HG02840 (cell line): ENCODE data around the gene POLR2M.

Experiments
- ATAC-seq: cut with Tn5 transposase; IDR thresholded peaks from one replicate; pipeline ENCODE4 v1.9.1; 2021; ENCODE audit warnings: mild to moderate bottlenecking, moderate library complexity, moderate number of reproducible peaks; ENCODE audit not compliant: unreplicated experiment, low FRiP score

POLR2M gene

GRCh38 chr15:57690341-57690966 lies 16.1 kb upstream of the POLR2M start:
- no peak for ATAC-seq

GRCh38 chr15:57691082-57691481 lies 15.4 kb upstream of the POLR2M start:
- ATAC-seq, result no peak

- ATAC-seq, result no peak
These were observed 13.8 kb upstream of the POLR2M start for GRCh38 chr15:57692709-57693108.

DNA sequence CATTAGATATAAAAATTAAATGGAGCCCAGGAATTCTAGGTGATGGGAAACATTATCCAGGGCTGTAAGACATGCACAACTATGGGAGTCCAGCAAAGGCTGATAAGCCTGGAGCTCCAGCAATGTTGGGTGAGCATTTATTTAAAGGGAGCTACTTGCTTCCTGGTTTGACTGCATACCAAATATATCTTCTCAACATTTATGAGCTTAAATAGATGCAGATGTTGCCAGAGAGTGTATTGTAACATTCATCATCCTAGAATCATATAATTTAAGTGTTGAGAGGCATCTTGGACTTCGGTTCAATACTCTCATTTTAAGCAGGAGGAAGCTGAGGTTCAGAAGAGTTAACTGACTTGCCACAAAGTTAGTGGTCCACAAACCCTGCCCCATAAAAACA lies 12.2 kb upstream of the POLR2M start:
- ATAC-seq, result no peak

DNA sequence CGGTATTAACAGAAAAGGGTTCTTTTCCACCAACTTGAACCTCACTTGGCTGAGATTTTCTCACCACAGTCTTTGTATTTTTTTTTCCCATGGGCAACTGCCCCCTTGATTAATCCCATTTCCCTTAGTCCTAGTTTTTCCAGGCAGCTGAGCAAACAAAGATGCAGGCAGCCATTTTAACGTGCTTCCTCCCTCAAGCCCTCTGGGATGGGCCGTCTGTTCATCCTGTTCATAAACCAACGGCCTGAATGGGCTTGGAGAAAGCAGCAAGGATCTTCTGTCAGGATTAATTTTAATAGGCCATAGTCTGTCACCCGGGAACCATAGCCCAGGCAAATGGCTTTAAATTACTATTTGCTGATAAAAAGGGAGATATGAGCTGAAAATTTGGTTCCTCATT lies 10.4 kb upstream of the POLR2M start:
- ATAC-seq, result no peak

DNA sequence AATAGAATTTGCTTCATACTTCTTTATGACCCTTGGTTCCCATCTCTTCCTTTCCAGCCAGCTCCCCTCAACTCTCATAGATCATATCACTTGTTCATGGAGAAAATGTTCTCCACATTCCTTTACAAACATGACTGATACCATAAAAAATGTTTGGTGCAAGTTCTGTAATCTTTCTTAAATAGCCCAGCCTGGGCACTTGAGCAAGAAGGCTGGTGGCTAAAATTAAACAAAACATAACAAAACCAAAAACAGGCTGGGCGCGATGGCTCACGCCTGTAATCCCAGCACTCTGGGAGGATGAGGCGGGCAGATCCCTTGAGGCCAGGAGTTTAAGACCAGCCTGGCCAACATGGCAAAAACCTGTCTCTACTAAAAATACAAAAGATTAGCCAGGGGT lies 8.9 kb upstream of the POLR2M start:
- ATAC-seq, result no peak

DNA sequence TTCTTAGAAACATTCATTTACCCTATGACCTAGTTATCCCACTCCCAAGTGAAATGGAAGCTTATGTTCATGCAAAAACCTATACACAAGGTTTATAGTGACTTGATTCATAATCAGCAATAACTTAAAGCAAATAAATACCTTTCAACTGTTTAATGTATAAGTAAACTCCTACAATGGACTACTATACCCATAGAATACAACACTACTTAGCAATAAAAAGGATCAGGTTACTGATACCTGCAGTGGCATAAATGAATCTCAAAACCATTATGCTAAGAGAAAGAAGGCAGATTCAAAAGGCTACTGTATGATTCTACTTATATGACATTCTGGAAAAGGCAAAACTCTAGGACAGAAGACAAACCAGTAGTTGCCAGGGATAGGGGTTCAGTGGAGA lies 8.3 kb upstream of the POLR2M start:
- ATAC-seq, result no peak

DNA sequence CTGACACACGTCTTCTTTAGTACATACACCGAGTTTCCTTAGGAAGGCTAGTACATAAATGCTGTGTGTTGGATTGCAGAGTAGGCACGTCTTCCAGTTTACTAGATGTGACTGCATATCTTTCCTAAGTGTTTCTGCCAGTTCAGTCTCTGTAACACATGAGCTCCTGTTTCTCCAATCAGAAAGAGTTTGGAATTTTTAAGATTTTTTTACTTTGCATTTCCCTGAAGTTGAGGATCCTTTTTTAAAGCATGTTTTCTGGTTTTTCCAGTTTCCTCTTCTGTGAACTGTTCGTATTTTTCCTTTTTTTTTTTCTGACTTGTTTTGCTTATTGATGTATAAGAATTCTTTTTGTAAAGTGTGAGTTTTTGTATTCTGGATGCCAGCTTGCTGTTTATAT lies 7.5 kb upstream of the POLR2M start:
- no peak for ATAC-seq

DNA sequence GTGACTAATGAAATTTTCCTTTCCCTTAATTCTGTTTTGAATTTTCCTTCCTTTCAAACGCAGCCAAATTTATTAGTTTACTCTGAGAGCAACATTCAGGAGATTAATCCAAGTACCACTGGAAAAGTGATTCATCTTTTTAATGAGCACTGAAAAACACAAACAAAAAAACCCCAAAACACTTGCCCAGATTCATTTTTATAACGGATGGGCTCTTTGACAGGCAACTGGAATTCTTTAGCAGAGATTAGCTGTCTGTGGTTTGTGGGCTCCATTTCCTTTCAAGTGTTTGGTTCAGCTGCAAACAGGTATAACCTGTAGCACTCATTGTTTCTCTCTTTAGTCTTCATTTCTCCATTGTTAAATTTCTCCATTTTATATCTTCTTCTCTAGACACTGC lies 3.1 kb upstream of the POLR2M start:
- ATAC-seq, result no peak

DNA sequence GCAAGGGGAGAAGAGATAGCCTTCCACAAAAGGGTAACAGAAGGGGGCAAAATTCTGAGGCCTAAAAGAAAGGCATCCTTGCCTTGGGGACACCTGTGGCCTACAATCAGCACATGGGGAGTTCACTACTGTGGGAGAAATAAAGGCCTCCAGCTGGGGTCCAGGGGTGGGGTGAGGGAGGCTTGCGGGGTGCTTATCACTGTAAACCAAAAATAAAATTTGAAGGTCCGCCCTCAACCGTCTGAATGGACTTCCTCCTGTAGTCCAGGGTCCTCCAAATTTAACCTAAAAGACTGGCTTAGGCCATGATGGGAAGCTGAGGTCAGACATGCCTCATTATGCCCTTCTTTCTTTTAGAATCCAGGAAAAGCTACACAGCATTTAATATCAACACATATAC lies 2.1 kb upstream of the POLR2M start:
- no peak for ATAC-seq

DNA sequence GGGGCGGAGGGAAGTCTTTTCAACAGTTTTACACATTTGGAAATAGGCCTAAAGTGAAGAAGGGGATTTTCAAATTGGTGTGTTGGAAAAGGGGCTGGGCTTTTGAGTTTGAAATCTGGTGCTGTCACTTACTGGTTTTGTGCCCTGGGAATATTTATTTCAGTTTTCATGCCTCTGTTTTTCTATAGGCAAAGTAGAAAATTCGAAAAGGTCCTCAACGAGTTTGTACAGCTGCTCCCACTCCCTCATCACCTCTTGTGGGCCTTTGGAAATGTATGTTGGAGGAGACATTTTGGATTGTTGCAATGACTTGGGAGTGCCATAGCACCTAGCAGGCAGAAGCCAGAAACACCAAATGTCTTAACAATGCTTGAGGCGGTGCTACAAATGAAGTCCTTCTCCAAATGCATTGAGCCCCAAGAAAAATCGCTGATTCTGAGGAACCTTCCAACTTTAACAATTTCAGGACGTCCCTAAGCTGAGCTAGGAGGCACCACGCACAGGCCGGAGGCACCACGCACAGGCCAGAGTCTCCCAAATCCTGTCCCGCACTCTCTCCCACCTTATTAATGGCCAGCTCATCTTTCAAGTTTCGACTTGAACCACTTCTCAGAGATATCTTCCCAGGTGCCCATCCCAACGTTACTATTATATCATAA lies 639 bp upstream of the POLR2M start:
- ATAC-seq, result no peak

DNA sequence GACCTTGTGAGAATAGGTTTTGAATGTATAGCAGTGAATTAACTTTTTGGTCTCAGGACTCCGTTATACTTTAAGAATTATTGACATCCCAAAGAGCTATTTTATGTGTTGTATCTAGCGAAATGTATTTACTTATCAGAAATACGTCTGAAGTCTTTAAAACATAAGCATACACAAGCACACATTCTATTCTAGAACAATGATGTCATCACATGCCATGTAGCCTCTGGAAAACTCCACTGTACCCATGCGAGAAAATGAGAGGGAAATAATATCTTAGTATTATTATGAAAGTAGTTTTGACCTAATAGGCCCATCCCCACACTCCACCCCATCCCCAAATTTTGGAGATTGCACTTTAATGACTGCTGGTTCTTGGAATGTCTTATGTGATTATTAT lies 1.5 kb downstream of the POLR2M start:
- no peak for ATAC-seq

DNA sequence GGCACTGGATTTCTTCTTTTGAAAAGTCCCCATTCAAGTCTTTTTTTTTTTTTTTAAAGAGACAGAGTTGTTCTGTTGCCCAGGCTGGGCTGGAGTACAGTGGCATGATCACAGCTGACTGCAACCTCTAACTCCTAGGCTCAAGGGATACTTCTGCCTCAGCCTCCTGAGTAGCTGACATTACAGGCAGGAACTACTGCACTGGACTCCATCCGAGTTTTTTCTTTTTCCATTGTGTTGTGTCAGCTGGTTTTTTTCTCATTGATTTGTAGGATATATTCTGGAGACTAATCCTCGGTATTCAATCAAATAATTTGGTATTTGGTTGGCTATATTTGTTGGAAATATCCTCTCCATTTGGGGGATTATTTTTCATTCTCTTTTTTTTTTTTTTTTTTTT lies 11.8 kb downstream of the POLR2M start:
- no peak for ATAC-seq

DNA sequence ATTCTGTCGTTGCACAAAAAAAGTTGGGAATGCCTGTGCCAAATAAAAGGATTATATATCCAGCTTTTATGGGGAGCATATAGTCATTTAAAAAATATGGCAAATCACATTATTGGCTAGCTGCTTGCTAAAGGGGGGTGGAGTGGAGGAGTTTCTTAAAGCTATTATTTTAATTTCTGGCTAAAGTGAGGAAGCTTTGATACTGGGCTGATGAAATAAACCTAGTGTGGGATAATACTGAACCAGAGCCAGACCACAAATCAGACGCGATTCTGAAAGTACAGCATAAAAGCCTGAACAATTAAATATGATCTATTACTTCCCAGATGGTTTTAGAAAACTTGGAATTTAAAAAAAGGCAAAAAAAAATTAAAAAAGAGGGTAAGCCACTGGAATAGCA lies 14.4 kb downstream of the POLR2M start:
- no peak for ATAC-seq

DNA sequence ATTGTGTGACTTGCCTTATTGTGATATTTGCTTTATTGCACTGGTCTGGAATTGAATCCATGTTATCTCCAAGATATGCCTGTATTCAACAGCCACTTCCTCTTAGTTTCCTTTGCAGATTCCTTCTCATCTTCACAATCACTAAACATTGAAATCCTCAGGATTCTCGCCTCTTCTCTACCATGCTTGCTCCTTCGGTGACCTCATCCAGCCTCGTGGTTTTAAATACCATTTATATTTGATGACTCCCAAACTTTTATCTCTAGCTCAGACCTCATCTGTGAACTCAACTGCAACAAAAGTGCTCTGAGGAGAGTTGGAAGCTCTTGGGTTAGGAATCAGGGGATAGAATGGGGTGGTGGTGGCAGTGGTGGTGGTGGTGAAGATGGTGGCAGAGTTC lies 19.9 kb downstream of the POLR2M start:
- ATAC-seq, result no peak

- no peak for ATAC-seq
These were observed 20.5 kb downstream of the POLR2M start for GRCh38 chr15:57727031-57727430.

DNA sequence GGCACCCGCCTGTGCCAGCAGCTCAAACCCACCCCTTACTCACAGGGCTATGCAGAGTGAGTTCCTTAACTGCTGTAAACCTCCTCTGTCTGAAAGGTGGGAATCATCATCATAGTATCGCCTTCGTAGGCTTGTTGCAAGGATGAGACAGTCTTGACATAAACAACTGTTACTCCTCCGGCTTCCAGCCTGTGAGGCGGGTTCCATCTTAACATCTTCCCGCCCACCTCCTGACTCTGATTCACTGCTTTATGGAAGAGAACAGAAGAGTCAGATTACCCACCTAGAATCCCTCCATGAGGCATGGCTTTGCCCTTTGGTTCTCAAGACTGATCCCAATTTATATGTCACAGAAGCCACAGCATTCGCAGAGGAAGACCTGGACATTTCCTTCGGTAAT lies 21.9 kb downstream of the POLR2M start:
- ATAC-seq, result no peak

DNA sequence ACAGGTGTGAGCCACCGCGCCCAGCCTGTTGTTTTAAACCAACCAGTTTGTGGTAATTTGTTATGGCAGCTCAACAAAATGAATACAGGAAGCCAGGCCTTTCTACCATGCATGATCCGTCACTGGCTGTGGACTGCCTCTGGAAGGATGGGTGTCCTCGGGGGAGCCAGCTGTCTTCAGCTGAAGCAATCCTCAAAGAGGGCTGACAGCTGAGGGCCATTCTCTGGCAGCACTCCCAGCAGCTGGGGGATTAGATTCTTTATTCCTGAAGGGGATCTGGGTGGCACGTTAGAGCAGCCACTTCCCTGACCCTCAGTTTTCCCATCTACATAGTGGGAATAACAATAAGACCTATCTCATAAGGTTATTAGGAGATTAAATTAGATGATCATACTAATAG lies 24.4 kb downstream of the POLR2M start:
- no peak for ATAC-seq

- no peak for ATAC-seq
These were observed 25.1 kb downstream of the POLR2M start for GRCh38 chr15:57731530-57732103.

GRCh38 chr15:57732526-57733331 lies 26.2 kb downstream of the POLR2M start:
- no peak for ATAC-seq

DNA sequence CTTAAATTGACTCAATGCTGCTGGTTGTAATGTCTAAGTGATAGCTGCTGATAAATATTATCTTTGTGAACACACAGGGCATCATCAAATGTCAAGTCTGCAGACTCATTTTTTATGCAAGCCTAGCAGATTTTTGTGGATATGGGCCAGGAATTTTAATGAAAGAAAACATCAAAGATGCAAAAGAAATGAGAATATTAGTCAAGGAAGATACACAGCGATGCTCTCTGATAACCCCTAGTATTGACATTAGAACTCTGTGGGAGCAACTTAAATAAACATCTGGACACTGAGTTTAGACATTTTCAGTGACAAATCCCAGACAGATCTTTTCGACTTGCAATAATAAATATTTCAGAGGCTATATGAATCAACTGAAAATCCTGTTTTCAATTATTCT lies 28.3 kb downstream of the POLR2M start:
- no peak for ATAC-seq
